T follicular helper cell (primary cell): ENCODE measurements around the gene AKT1.

Source experiments
- DNase-seq: peaks from one replicate; pipeline ENCODE4 v3.0.0-alpha.2; 2020; ENCODE audit warnings: low read depth

The AKT1 gene

DNA sequence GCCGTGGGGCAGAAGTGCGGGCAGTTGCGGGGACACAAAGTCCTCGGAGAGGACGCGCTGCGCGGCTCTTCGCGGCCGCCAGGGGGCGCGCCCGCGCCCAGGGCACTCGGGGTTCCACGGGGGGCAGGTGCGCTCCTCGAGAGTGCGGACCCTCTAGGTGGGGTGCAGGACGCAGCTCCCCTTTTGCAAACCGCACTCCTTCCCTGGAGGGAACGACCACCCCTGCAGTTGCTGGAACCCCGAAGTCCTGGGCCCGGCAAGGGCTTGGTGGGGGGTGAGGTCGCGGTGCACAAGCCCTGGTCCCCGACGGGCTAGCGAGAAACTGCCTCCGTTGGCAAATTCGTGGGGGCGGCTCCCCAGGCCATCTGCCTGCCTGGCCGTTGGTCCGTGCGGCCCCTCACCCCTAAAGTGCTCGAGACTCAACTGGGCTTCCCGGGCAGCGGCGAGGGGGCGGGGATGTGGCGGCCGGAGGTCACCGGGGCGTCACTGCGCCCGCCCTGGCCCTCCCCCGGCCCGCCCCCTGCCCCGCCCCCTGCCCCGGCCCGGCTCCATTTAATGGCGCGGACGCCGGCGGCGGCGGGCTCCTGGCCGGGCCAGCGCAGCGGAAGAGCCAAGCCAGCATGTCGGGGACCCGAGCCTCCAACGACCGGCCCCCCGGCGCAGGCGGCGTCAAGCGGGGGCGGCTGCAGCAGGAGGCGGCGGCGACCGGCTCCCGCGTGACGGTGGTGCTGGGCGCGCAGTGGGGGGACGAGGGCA lies 71.7 kb downstream of the AKT1 start, which contains the start of gene ADSS1:
Gene ADSS1, plus strand, starts transcription at position 579 of the 756 bp plus-strand sequence. Its CDS starts 42 bp downstream, at position 621.
- peak; percentile 34 for DNase-seq

GRCh38 chr14:104722938-104723650 lies 72.5 kb downstream of the AKT1 start:
- no peak for DNase-seq

DNA sequence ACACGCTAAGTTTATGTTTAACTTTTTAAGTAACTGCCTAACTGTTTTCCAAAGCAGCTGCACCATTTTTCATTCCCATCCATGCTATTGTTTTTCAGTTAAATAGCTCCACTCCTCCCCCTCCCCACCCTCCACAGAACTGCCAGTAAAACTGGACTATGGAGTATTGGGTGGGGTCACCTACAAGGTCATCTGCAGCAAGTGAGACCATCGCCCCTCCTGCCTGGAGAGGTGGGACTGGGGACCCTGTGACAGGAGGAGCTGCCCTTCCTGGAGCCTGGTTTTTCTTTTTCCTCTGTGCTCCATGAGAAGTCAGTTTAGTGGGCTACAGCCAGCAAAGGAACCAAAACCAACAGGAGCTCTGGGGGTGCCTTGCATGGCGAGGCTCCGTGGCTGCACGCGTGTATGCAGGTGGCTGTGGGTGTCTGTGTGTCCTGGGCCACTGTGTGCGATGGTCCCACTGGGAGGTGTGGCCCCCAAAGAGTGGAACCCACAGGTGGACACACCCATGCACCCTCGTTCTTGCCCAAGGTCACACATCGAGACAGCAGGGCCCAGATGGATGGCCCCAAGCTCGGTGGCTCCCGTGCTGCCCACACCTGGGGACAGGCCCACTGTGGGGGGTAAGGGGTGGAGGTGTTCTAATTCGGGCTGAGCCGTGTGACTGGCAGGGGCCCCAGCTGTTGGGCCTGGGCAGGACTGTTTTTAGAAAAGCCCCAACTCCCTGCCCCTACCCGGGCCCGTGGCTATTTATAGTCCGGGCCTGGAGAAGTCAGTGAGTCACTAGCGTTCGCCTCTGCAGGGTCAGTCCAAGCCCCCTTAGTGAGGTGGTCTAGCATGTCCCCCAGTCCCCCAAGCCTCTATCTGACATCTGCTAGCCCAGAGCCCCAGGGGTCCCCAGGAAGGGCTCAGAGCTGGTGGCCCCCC lies 73.8 kb downstream of the AKT1 start:
- DNase-seq: no peak
